ENCODE data around the gene DCAF15. TPM values are rescaled to one million over a fixed set of nuclear protein-coding genes. Genes with fewer than 3 reads are reported as not detected.

DCAF15 gene
- total RNA-seq, 1 donor from 2014 or later, result 28.6 TPM

GRCh38 chr19:13917888-13918406, 34.4 kb upstream of the DCAF15 start:
- no peak overlapping the region for H3K9ac ChIP-seq
- H3K9me3 Mint-ChIP-seq, result peaks cover 4% of the 10 kb centered on the region
- no peak for DNase-seq (ENCODE audit: low spot score)
- H3K4me1 Mint-ChIP-seq, result no peaks in the 10 kb centered on the region
- H3K27me3 Mint-ChIP-seq (ENCODE audit: insufficient read depth, low read depth), result peaks cover 4% of the 10 kb centered on the region
- H3K36me3 ChIP-seq, result peaks cover 4% of the 10 kb centered on the region
- H3K27me3 ChIP-seq, result no peaks in the 10 kb centered on the region
- no peaks in the 10 kb centered on the region for H3K79me2 ChIP-seq (ENCODE audit: low read depth)
- TF ChIP-seq EZH2 (IDR thresholded peaks at IDR 0.05), result no peak
- no peak for TF ChIP-seq CTCF (IDR thresholded peaks at IDR 0.05)
- no peak for TF ChIP-seq EZH2phosphoT487 (IDR thresholded peaks at IDR 0.05)
- H3K4me2 ChIP-seq, result no peak overlapping the region
- H3K4me3 Mint-ChIP-seq, result no peak overlapping the region
- peaks cover 24% of the 10 kb centered on the region for H3K36me3 Mint-ChIP-seq
- no peak overlapping the region for H2AFZ ChIP-seq (replicated peaks)
- no peak overlapping the region for H3K4me3 ChIP-seq
- no peak overlapping the region for H3K27ac Mint-ChIP-seq
- H4K20me1 ChIP-seq (ENCODE audit: low read depth), result no peaks in the 10 kb centered on the region
- no peaks in the 10 kb centered on the region for H3F3A ChIP-seq (ENCODE audit: low read depth)
- H3K4me1 ChIP-seq, result no peaks in the 10 kb centered on the region
- no peak overlapping the region for H3K27ac ChIP-seq
- no peaks in the 10 kb centered on the region for H3K9me3 ChIP-seq (ENCODE audit: low read depth)

- Histone ChIP-seq H3K27me3 (no peaks in the 10 kb centered on the region), H3K9me3 (ENCODE audit: low read depth) (no peaks in the 10 kb centered on the region), H3K79me2 (ENCODE audit: low read depth) (no peaks in the 10 kb centered on the region), H3K9ac (no peak overlapping the region), H3K4me2 (no peak overlapping the region), H3K4me3 (no peak overlapping the region), H2AFZ (replicated peaks) (no peak overlapping the region), H4K20me1 (ENCODE audit: low read depth) (no peaks in the 10 kb centered on the region), H3F3A (ENCODE audit: low read depth) (no peaks in the 10 kb centered on the region), H3K4me1 (no peaks in the 10 kb centered on the region), H3K27ac (no peak overlapping the region), H3K36me3 (peaks cover 4% of the 10 kb centered on the region)
- TF ChIP-seq EZH2 (IDR thresholded peaks at IDR 0.05) (no peak), EZH2phosphoT487 (IDR thresholded peaks at IDR 0.05) (no peak), CTCF (IDR thresholded peaks at IDR 0.05) (no peak)
- H3K27ac Mint-ChIP-seq, result no peak overlapping the region
- peaks cover 27% of the 10 kb centered on the region for H3K36me3 Mint-ChIP-seq
- no peak for DNase-seq (ENCODE audit: low spot score)
- H3K4me3 Mint-ChIP-seq, result no peak overlapping the region
- H3K27me3 Mint-ChIP-seq (ENCODE audit: insufficient read depth, low read depth), result peaks cover 4% of the 10 kb centered on the region
- no peaks in the 10 kb centered on the region for H3K4me1 Mint-ChIP-seq
- peaks cover 4% of the 10 kb centered on the region for H3K9me3 Mint-ChIP-seq
These were observed 33.4 kb upstream of the DCAF15 start for GRCh38 chr19:13918726-13919411.

- no peak overlapping the region for H3K27ac ChIP-seq
- no peaks in the 10 kb centered on the region for H3K9me3 ChIP-seq (ENCODE audit: low read depth)
- no peak overlapping the region for H3K4me3 Mint-ChIP-seq
- H3K9me3 Mint-ChIP-seq, result peaks cover 4% of the 10 kb centered on the region
- H2AFZ ChIP-seq (replicated peaks), result no peak overlapping the region
- no peaks in the 10 kb centered on the region for H4K20me1 ChIP-seq (ENCODE audit: low read depth)
- no peaks in the 10 kb centered on the region for H3K4me1 ChIP-seq
- no peaks in the 10 kb centered on the region for H3F3A ChIP-seq (ENCODE audit: low read depth)
- H3K9ac ChIP-seq, result no peak overlapping the region
- peaks cover 4% of the 10 kb centered on the region for H3K36me3 ChIP-seq
- H3K27ac Mint-ChIP-seq, result no peak overlapping the region
- TF ChIP-seq EZH2 (IDR thresholded peaks at IDR 0.05) (no peak), EZH2phosphoT487 (IDR thresholded peaks at IDR 0.05) (no peak), CTCF (IDR thresholded peaks at IDR 0.05) (no peak)
- H3K36me3 Mint-ChIP-seq, result peaks cover 30% of the 10 kb centered on the region
- peaks cover 4% of the 10 kb centered on the region for H3K27me3 Mint-ChIP-seq (ENCODE audit: insufficient read depth, low read depth)
- H3K27me3 ChIP-seq, result no peaks in the 10 kb centered on the region
- DNase-seq (ENCODE audit: low spot score), result no peak
- no peak overlapping the region for H3K4me2 ChIP-seq
- H3K4me1 Mint-ChIP-seq, result no peaks in the 10 kb centered on the region
- no peaks in the 10 kb centered on the region for H3K79me2 ChIP-seq (ENCODE audit: low read depth)
- H3K4me3 ChIP-seq, result no peak overlapping the region
These were observed 31.8 kb upstream of the DCAF15 start for GRCh38 chr19:13920524-13920923.
